Activated naive CD8-positive, alpha-beta T cell treated with anti-CD3 and anti-CD28 coated beads, Interleukin-2, amount 50 U/mL, for 16 hours (primary cell): ENCODE data around the gene QSOX2.
"Not testable (repeated sequence)": the region's sequence is repeated elsewhere in the genome, so short reads cannot be mapped to it uniquely, and the experiment has no call there.

Experiments
- DNase-seq: peaks from one replicate; pipeline ENCODE4 v3.0.0-alpha.2; 2020; ENCODE audit warnings: low read depth, low spot score

The QSOX2 gene

GRCh38 chr9:136237486-136238341 lies 7.9 kb downstream of the QSOX2 start:
- DNase-seq: no peak

GRCh38 chr9:136236471-136237410 lies 8.9 kb downstream of the QSOX2 start:
- not testable (repeated sequence) for DNase-seq

- DNase-seq: no peak
Observed at GRCh38 chr9:136235709-136236455, 9.7 kb downstream of the QSOX2 start.

DNA sequence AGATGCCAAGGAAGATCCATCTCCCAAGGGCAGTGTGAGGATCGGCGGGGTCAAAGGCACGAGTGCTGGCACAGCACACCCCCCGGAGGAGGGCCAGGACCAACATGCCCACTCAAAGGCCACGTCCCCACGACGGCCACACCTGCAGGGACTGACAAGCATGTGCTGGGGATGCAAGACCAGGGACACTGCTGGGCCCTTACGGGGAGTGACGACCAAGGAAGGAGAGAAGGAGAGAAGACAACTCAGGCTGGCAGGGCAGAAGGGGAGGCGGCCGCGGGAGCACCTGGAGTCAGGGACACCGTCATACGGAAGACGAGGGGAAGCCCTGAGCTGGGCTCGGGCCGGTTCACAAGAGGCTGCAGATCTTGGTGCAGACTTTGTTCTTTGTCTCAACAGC lies 10.4 kb downstream of the QSOX2 start:
- no peak for DNase-seq

- no peak for DNase-seq
Observed at GRCh38 chr9:136234597-136234996, 11.0 kb downstream of the QSOX2 start.

DNA sequence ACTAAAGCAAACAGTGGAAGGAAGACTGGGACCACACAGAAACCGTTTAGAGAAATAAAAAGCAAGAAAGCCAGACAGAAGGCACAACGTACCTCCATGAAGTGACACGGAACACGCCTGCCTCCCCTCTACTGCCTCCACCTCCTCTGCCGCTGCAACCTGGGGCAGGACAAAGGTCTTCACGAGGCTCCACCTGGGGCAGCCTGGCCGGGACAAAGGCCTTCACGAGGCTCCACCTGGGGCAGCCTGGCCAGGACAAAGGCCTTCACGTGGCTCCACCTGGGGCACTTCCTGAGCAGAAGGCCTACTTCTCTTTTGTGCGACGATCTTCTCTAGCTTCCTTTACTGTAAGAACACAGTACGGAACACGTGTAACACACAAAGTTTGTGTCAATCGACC lies 11.7 kb downstream of the QSOX2 start:
- DNase-seq: no peak

DNA sequence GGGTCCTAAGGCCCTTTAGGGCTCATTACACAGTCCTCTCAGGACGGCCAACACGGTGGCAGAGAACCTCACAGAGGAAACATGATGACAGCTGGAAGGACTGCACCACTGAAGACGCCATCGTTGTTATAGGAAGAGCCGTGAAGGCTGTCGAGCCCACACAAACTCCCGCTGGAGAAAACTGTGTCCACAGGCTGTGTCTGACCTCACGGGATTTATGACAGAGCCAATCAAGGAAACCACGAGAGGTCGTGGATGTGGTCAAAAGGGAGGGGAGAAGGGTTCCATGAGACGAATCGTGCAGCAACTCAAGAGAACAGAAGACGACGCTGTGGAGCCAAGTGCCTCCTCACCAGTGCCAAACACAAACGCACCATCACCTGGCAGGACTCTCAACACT lies 12.2 kb downstream of the QSOX2 start:
- DNase-seq: no peak

DNA sequence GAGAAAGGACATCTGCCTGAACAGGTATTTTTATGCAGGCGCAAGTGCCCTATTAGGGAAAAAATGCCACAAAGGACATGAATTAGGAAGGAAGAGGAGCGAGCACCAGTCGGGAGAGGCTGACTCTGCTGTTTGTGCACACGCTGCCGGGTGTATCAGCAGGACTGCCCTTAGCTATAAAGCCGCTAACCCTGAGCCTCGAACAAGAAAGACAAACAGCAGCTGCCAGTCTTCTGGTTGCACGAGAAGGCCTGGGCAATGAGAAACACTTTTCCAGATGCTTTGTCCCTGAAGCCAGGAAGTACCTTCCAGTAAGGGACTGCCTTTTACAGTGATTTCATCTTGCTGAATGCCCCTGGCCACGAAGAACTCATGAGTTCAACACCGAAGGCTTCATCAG lies 12.6 kb downstream of the QSOX2 start:
- DNase-seq: no peak

- DNase-seq: no peak
Observed at GRCh38 chr9:136231478-136232297, 13.9 kb downstream of the QSOX2 start.

- DNase-seq: no peak
Observed at GRCh38 chr9:136230773-136231172, 14.8 kb downstream of the QSOX2 start.

DNA sequence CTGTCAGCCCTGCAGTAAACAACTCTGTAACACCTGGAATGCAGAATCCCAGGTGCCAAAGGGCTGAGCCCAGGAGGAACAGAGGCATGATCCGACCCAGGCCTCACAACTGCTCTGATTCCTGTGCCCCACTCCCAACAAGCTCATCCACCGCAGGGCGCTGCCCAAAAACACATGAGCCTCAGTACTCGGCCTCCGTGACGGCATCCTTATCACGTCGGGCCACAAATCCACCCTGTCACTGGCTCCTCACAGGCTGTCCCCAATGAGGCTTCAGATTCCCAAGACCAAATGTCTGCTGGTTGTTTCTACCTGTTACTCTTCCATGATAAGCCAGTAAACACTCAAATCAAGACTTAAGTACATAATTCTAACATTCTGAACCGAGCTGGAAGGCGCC lies 15.2 kb downstream of the QSOX2 start:
- no peak for DNase-seq

DNA sequence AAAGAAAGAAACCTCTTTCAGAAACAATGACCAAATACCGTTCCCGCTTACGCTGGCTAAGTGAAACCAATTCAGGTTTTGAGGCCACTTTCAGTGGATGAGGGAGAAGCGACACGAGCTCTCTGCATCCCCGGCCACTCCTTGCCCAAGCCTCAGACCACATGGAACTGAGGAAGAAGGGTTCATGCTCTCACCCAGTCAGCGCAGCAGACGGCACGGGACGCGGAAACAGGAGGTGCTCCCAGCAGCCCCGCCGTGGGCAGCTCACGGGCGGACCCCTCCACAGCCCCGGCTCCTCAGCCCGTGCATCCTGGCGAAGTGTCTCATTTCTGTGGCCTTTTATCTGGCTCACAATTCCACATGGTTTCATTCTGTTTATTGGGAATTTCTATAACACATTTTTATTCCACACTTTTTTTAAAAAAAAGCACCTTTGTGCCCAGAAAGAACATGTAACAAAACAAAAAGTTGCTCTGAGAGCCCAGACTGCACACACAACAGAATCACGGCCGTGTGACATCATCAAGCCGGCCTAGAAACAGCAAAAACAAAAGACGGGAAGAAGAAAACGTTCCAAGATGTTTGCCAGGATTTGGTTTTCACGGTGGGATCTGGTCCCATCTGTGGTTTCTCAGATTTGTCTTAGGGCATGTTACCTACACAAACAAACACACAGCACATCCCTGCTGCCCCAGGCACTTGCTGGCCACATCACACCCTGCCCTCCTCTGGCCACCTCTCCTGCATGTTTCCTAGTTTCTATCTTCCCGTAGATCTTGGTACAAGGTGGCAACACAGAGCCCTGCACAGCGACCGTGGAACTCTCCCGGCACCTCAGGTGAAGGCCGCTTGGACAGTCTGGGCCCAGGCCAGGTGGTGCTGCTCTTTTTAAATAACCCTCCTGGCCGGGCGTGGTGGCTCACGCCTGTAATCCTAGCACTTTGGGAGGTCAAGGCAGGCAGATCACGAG lies 16.2 kb downstream of the QSOX2 start:
- no peak for DNase-seq

- DNase-seq: no peak
Observed at GRCh38 chr9:136228107-136228875, 17.3 kb downstream of the QSOX2 start.

GRCh38 chr9:136226680-136227407 lies 18.8 kb downstream of the QSOX2 start:
- DNase-seq: no peak

- DNase-seq: peak; percentile 22
Observed at GRCh38 chr9:136225748-136226679, 19.6 kb downstream of the QSOX2 start.

GRCh38 chr9:136225366-136225747 lies 20.3 kb downstream of the QSOX2 start:
- DNase-seq: no peak
